ENCODE results near the gene ATP2C2. TPM values are rescaled to one million over a fixed set of nuclear protein-coding genes. Genes with fewer than 3 reads are reported as not detected.

Gene ATP2C2
- total RNA-seq, 2 experiments from 2014 or later, result not detected

DNA sequence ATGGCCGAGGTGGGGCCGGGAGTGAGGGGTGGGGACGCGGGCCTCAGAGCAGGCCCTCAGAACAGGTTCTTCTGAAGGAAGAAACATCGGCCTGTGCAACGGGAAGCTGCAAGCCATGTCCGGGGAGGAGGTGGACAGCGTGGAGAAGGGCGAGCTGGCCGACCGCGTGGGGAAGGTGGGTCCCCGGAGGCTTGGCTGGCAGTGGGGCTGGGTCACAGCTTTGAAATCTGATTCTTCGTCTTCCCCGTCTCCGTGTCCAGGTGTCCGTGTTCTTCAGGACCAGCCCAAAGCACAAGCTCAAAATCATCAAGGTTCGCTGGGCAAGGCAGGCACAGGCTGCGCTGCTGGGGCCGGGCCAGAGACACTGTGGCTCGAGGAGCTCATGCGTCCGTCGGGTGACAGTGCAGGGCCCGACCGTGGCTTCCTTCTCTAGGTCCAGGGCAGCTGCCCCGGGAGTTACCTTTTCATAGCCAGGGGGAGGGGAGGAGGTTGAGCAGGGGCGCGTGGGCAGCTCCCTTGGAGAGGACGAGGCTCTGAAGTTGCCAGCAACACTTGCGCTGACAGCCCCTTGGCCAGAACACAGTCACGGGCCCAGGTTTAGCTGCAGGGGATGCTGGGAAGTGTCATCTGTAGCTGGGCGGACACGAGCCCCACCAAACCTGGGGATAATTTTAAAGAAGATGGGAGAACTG is 84.9 kb downstream of the ATP2C2 start:
- CTCF ChIA-PET, result no interaction called here
- no peaks in the 10 kb centered on the region for H3K27me3 ChIP-seq (ENCODE audit: control insufficient read depth in 1 of 2, insufficient read depth in 2 of 2, low read length in 2 of 2)

DNA sequence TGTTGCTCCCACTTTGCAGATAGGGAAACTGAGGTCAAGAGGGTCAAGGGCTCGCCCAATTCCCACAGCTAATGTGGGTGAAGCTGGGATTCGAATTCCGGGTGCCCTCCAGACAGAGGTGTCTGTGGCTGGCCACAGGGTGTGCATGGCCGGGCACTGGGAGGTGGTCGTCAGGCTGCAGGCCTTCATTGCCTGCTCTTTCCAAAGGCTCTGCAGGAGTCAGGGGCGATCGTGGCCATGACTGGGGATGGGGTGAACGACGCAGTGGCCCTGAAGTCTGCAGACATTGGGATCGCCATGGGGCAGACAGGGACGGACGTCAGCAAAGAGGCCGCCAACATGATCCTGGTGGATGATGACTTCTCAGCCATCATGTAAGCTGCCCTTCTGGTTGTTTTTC is 86.3 kb downstream of the ATP2C2 start:
- H3K4me1 Mint-ChIP-seq (ENCODE audit: low read depth), result no peaks in the 10 kb centered on the region
- peaks cover 4% of the 10 kb centered on the region for H3K27me3 Mint-ChIP-seq
- H3K36me3 ChIP-seq (ENCODE audit: insufficient read depth, low read length), result no peaks in the 10 kb centered on the region
- H3K27me3 ChIP-seq (ENCODE audit: control insufficient read depth in 1 of 2, insufficient read depth in 2 of 2, low read length in 2 of 2), result no peaks in the 10 kb centered on the region
- TF ChIP-seq, protein P1, sequence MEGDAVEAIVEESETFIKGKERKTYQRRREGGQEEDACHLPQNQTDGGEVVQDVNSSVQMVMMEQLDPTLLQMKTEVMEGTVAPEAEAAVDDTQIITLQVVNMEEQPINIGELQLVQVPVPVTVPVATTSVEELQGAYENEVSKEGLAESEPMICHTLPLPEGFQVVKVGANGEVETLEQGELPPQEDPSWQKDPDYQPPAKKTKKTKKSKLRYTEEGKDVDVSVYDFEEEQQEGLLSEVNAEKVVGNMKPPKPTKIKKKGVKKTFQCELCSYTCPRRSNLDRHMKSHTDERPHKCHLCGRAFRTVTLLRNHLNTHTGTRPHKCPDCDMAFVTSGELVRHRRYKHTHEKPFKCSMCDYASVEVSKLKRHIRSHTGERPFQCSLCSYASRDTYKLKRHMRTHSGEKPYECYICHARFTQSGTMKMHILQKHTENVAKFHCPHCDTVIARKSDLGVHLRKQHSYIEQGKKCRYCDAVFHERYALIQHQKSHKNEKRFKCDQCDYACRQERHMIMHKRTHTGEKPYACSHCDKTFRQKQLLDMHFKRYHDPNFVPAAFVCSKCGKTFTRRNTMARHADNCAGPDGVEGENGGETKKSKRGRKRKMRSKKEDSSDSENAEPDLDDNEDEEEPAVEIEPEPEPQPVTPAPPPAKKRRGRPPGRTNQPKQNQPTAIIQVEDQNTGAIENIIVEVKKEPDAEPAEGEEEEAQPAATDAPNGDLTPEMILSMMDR (IDR thresholded peaks at IDR 0.05), result no peak
- no peak for DNase-seq
- H3K36me3 Mint-ChIP-seq (ENCODE audit: low read depth), result no peaks in the 10 kb centered on the region
- no peak overlapping the region for H3K27ac Mint-ChIP-seq
- H3K27ac ChIP-seq (ENCODE audit: low read depth in 1 of 2, low read length in 2 of 2), result no peak overlapping the region
- H3K9me3 Mint-ChIP-seq, result no peaks in the 10 kb centered on the region
- no peak overlapping the region for H3K4me3 ChIP-seq (ENCODE audit: low read length)
- CTCF ChIA-PET, result no interaction called here
- H3K4me1 ChIP-seq (ENCODE audit: insufficient read depth, low read length), result no peaks in the 10 kb centered on the region
- POLR2A ChIA-PET, result no interaction called here
- peaks cover 0 to 27% of the 10 kb centered on the region in 2 experiments for H3K9me3 ChIP-seq (ENCODE audit: control insufficient read depth in 1 of 2, insufficient read depth in 1 of 2, low read length in 2 of 2)
- intact Hi-C loops (cut with DNase I, micrococcal nuclease), result no loop called here
- H3K4me3 Mint-ChIP-seq, result no peak overlapping the region
- no peak for ATAC-seq (ENCODE audit: poor library complexity)

More for the DNA sequence above, 84.9 kb downstream of the ATP2C2 start:
- H3K9me3 Mint-ChIP-seq, result no peaks in the 10 kb centered on the region
- no peak for ATAC-seq (ENCODE audit: poor library complexity)
- Histone ChIP-seq H3K4me1 (ENCODE audit: insufficient read depth, low read length) (no peaks in the 10 kb centered on the region), H3K9me3 (ENCODE audit: control insufficient read depth in 1 of 2, insufficient read depth in 1 of 2, low read length in 2 of 2) (peaks cover 0 to 19% of the 10 kb centered on the region in 2 experiments), H3K36me3 (ENCODE audit: insufficient read depth, low read length) (no peaks in the 10 kb centered on the region), H3K27ac (ENCODE audit: low read depth in 1 of 2, low read length in 2 of 2) (no peak overlapping the region), H3K4me3 (ENCODE audit: low read length) (no peak overlapping the region)
- peaks cover 14% of the 10 kb centered on the region for H3K27me3 Mint-ChIP-seq
- no peak overlapping the region for H3K27ac Mint-ChIP-seq
- DNase-seq, result no peak
- POLR2A ChIA-PET, result no interaction called here
- no peak overlapping the region for H3K4me3 Mint-ChIP-seq
- TF ChIP-seq, protein P1 (IDR thresholded peaks at IDR 0.05), result no peak
- no peaks in the 10 kb centered on the region for H3K36me3 Mint-ChIP-seq (ENCODE audit: low read depth)
- intact Hi-C loops (cut with DNase I, micrococcal nuclease), result no loop called here
- H3K4me1 Mint-ChIP-seq (ENCODE audit: low read depth), result no peaks in the 10 kb centered on the region

DNA sequence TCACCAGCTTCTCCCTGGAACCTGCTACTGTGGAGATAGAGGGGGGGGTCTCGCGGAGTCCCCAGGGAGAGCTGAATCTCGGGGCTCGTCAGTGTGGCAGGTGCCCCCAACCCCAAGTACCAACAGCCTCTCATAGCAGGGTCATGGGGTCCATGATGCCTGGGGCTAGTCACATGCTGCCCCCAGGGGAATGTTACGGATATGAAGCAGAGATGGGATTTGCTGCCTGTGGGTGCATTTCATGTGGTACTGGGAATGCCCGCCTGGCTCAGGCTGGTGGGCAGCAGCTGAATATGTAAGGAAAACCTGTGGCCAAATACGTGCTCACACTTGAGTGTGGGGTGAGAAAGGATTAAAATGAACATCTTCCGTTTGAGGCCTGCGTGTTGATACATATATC is 86.7 kb downstream of the ATP2C2 start:
- Mint-ChIP-seq H3K36me3 (ENCODE audit: low read depth) (no peaks in the 10 kb centered on the region), H3K27me3 (peaks cover 4% of the 10 kb centered on the region), H3K9me3 (no peaks in the 10 kb centered on the region), H3K4me3 (no peak overlapping the region), H3K27ac (no peak overlapping the region), H3K4me1 (ENCODE audit: low read depth) (no peaks in the 10 kb centered on the region)
- intact Hi-C loops (cut with DNase I, micrococcal nuclease), result no loop called here
- ChIA-PET CTCF (no interaction called here), POLR2A (no interaction called here)
- Histone ChIP-seq H3K4me3 (ENCODE audit: low read length) (no peak overlapping the region), H3K4me1 (ENCODE audit: insufficient read depth, low read length) (no peaks in the 10 kb centered on the region), H3K9me3 (ENCODE audit: control insufficient read depth in 1 of 2, insufficient read depth in 1 of 2, low read length in 2 of 2) (peaks cover 0 to 24% of the 10 kb centered on the region in 2 experiments), H3K27me3 (ENCODE audit: control insufficient read depth in 1 of 2, insufficient read depth in 2 of 2, low read length in 2 of 2) (no peaks in the 10 kb centered on the region), H3K36me3 (ENCODE audit: insufficient read depth, low read length) (no peaks in the 10 kb centered on the region), H3K27ac (ENCODE audit: low read depth in 1 of 2, low read length in 2 of 2) (no peak overlapping the region)
- no peak for DNase-seq
- ATAC-seq (ENCODE audit: poor library complexity), result no peak
- TF ChIP-seq, protein P1 (IDR thresholded peaks at IDR 0.05), result no peak

Data from CD4-positive, alpha-beta T cell (primary cell).